Measurements from ENCODE around the gene HDAC4. TPM values are rescaled to one million over a fixed set of nuclear protein-coding genes. Genes with fewer than 3 reads are reported as not detected.
A peak's percentile ranks its signal among the peaks of the same experiment; 100 is the strongest.

The HDAC4 gene
- total and polyA plus RNA-seq, 8 donors, result 1.7 to 98.8 (median 24.5) TPM

DNA sequence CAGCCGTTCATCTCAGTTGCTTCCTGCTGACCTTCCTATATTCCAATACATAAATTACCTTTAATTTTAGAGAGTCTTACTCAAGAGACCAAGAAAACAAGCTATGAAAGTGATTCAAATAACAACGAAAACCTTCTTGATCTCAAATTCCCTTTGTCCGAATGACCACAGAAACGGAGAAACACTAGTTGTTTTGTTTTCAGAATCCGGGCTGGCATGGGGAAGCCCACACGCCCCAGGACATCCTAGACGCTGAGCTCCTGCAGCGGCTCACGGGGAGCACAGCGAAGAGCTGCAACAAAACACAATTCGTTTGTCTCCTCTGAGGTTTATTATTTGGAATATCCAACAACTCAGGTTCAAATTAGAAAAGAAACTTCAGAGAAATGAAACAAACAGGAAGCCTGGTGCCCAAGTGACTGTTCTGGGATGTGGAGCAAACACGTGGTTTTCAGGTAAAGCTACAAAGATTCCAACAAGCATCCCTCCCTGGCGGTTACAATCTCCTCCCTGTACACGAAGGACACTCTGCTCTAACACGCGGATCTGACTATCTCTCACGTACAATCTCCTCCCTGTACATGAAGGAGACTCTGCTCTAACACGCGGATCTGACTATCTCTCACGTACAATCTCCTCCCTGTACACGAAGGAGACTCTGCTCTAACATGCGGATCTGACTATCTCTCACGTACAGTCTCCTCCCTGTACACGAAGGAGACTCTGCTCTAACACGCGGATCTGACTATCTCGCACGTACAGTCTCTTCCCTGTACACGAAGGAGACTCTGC lies 315.4 kb downstream of the HDAC4 start:
- Histone ChIP-seq H3K36me3 (peaks cover 23 to 80% (median 72%) of the 10 kb centered on the region in 4 donors), H3K9me3 (no peaks in the 10 kb centered on the region), H3K27me3 (no peaks in the 10 kb centered on the region), H3K4me3 (no peak overlapping the region), H3K4me1 (no peaks in the 10 kb centered on the region), H3K27ac (no peak overlapping the region)
- DNase-seq, result no peak
- intact Hi-C loops (cut with DNase I; ENCODE audit: low total_unique reads), result no loop called here
- WGBS, 5 donors, result 89 to 91% (median 91%) methylated on average over 28 to 29 of the region's 29 CpGs
- TF ChIP-seq, protein P1, sequence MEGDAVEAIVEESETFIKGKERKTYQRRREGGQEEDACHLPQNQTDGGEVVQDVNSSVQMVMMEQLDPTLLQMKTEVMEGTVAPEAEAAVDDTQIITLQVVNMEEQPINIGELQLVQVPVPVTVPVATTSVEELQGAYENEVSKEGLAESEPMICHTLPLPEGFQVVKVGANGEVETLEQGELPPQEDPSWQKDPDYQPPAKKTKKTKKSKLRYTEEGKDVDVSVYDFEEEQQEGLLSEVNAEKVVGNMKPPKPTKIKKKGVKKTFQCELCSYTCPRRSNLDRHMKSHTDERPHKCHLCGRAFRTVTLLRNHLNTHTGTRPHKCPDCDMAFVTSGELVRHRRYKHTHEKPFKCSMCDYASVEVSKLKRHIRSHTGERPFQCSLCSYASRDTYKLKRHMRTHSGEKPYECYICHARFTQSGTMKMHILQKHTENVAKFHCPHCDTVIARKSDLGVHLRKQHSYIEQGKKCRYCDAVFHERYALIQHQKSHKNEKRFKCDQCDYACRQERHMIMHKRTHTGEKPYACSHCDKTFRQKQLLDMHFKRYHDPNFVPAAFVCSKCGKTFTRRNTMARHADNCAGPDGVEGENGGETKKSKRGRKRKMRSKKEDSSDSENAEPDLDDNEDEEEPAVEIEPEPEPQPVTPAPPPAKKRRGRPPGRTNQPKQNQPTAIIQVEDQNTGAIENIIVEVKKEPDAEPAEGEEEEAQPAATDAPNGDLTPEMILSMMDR (IDR thresholded peaks at IDR 0.05), result no peak
- no peak for TF ChIP-seq POLR2A (IDR thresholded peaks at IDR 0.05)
- TF ChIP-seq EP300 (IDR thresholded peaks at IDR 0.05), result no peak
- TF ChIP-seq POLR2AphosphoS5 (IDR thresholded peaks at IDR 0.05), result no peak

DNA sequence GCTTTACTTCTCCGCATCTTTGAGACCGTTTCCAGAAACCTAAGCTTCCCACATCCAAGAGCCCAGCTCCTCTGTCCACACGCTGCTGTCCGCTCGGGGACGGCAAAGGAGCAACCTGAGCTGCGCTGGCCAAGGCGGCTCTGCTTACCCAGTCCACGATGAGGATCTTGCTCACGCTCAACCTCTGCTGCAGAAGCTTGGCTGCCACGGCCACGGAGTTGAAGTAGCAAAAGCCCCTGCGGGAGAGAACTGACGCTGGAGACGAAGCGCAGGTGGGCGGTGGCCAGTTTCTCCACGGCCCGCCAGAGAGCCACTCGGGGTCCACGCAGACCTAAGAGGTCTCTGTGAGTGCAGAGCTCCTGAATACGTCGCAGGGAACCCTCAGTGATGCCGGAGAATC lies 316.8 kb downstream of the HDAC4 start:
- H3K27ac ChIP-seq, result no peak overlapping the region
- no peak overlapping the region for H3K4me3 ChIP-seq
- no peaks in the 10 kb centered on the region for H3K27me3 ChIP-seq
- peaks cover 33 to 83% (median 81%) of the 10 kb centered on the region in 4 donors for H3K36me3 ChIP-seq
- no peak for TF ChIP-seq POLR2A (IDR thresholded peaks at IDR 0.05)
- TF ChIP-seq EP300 (IDR thresholded peaks at IDR 0.05), result no peak
- no peak for TF ChIP-seq POLR2AphosphoS5 (IDR thresholded peaks at IDR 0.05)
- TF ChIP-seq, protein P1 (IDR thresholded peaks at IDR 0.05), result no peak
- H3K9me3 ChIP-seq, result no peaks in the 10 kb centered on the region
- intact Hi-C loops (cut with DNase I; ENCODE audit: low total_unique reads), result no loop called here
- 93 to 97% (median 96%) methylated on average over 9 to 24 of the region's 24 CpGs for WGBS, 5 donors
- no peak for DNase-seq
- H3K4me1 ChIP-seq, result no peaks in the 10 kb centered on the region

DNA sequence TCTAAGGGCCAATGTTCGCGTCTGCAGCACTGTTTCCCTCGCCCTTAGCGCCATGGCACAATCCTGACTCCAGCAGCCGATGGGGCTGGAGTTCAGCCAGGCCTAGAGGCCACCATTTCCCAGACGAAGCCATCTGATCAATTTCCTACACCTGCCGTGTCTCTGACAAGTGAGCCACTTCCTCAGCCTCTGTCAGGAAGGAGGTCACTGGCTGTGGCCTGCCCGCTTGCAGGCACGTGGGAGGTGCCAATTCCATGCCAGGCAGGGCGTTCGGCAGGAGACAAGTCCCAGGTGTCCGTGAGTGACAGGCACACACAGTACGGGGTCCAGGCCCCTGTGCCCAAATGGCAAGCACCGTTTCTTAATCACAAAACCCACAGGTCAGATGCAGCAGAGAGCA lies 318.4 kb downstream of the HDAC4 start:
- TF ChIP-seq EP300 (IDR thresholded peaks at IDR 0.05), result no peak
- TF ChIP-seq, protein P1 (IDR thresholded peaks at IDR 0.05), result no peak
- TF ChIP-seq POLR2A (IDR thresholded peaks at IDR 0.05), result no peak
- no peak for TF ChIP-seq POLR2AphosphoS5 (IDR thresholded peaks at IDR 0.05)
- no peak for DNase-seq

DNA sequence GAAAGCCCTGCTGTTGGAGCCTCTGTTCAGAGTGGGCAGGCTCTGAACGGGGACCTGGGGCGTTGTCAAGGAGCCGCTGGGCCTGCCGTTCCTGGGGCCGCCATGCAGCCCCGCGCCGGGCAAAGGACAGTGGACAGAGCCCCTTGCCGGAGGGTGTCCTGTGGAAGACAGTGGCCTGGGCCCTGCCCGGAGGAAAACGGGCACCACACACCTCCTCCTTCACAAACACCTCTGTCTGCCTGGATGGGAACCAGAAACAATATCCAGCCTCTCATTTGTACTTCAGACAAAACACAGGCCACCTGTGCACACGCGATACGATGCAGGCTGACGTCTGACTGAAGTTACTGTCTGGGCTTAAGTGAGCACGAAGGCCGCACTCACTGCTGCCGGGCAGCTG lies 319.2 kb downstream of the HDAC4 start:
- H3K4me1 ChIP-seq, result peaks cover 0 to under 1% (median under 1%) of the 10 kb centered on the region in 4 donors
- H3K36me3 ChIP-seq, result peaks cover 29 to 83% (median 81%) of the 10 kb centered on the region in 4 donors
- DNase-seq, result peak in 1 of 2 donors; percentile 38
- H3K4me3 ChIP-seq, result no peak overlapping the region
- H3K27ac ChIP-seq, result peak overlapping the region in 1 of 5 donors; percentile 60
- intact Hi-C loops (cut with DNase I; ENCODE audit: low total_unique reads), result no loop called here
- WGBS, 5 donors, result 83 to 90% (median 86%) methylated on average over 18 of the region's 18 CpGs
- H3K27me3 ChIP-seq, result no peaks in the 10 kb centered on the region
- TF ChIP-seq POLR2AphosphoS5 (IDR thresholded peaks at IDR 0.05) (no peak), EP300 (IDR thresholded peaks at IDR 0.05) (no peak), POLR2A (IDR thresholded peaks at IDR 0.05) (no peak)
- TF ChIP-seq, protein P1 (IDR thresholded peaks at IDR 0.05), result no peak
- no peaks in the 10 kb centered on the region for H3K9me3 ChIP-seq

More for the DNA sequence above, 318.4 kb downstream of the HDAC4 start:
- WGBS, 5 donors, result 73 to 88% (median 84%) methylated on average over 14 of the region's 14 CpGs
- intact Hi-C loops (cut with DNase I; ENCODE audit: low total_unique reads), result no loop called here
- H3K9me3 ChIP-seq, result no peaks in the 10 kb centered on the region
- peak overlapping the region in 1 of 5 donors; percentile 60 for H3K27ac ChIP-seq
- no peaks in the 10 kb centered on the region for H3K27me3 ChIP-seq
- no peak overlapping the region for H3K4me3 ChIP-seq
- peaks cover 33 to 83% (median 81%) of the 10 kb centered on the region in 4 donors for H3K36me3 ChIP-seq
- no peaks in the 10 kb centered on the region for H3K4me1 ChIP-seq

Data from stomach (tissue), 9 donors.